GM12875 (cell line): Measurements from ENCODE around the gene EVL.

Source experiments
- H3K4me3 ChIP-seq: one replicate; pipeline ENCODE4 v1.5.1; 2011; ENCODE audit warnings: low read depth, low read length, control low read depth
- TF ChIP-seq, protein P1 (sequence below): IDR thresholded peaks from 2 replicates; pipeline ENCODE4 v1.5.1; 2011; ENCODE audit warnings: low read depth, mild to moderate bottlenecking, control low read depth, inconsistent platforms, low read length, moderate library complexity, borderline replicate concordance; ENCODE audit not compliant: insufficient read depth

The EVL gene

GRCh38 chr14:100084591-100084990 is 19.4 kb downstream of the EVL start:
- TF ChIP-seq, protein P1, sequence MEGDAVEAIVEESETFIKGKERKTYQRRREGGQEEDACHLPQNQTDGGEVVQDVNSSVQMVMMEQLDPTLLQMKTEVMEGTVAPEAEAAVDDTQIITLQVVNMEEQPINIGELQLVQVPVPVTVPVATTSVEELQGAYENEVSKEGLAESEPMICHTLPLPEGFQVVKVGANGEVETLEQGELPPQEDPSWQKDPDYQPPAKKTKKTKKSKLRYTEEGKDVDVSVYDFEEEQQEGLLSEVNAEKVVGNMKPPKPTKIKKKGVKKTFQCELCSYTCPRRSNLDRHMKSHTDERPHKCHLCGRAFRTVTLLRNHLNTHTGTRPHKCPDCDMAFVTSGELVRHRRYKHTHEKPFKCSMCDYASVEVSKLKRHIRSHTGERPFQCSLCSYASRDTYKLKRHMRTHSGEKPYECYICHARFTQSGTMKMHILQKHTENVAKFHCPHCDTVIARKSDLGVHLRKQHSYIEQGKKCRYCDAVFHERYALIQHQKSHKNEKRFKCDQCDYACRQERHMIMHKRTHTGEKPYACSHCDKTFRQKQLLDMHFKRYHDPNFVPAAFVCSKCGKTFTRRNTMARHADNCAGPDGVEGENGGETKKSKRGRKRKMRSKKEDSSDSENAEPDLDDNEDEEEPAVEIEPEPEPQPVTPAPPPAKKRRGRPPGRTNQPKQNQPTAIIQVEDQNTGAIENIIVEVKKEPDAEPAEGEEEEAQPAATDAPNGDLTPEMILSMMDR, result no peak
- H3K4me3 ChIP-seq, result no peak overlapping the region

- TF ChIP-seq, protein P1, result no peak
- H3K4me3 ChIP-seq, result no peak overlapping the region
Measured at GRCh38 chr14:100085462-100085861, 20.2 kb downstream of the EVL start.

DNA sequence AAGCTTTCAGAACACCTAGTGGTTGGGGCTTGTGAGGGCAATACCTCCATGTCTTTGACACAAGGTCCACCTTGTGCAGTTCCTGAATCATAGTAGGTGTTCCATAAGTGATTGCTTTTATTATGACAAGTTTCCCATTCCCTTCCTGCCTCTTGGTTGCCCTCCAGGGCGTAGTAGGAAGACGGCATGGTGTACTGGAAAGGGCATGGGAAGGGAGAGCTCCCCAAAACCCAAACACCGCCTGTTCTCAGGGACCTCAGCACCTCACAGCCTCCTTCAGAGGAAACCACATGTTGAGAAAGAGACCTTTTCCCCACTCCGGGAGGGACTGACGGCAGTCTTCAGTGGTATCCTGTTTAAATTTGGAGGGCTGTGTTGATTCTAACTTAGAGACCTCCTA is 21.1 kb downstream of the EVL start:
- TF ChIP-seq, protein P1, result no peak

GRCh38 chr14:100088226-100088625 is 23.0 kb downstream of the EVL start:
- no peak overlapping the region for H3K4me3 ChIP-seq
- TF ChIP-seq, protein P1, result no peak

More for the DNA sequence above, 21.1 kb downstream of the EVL start:
- H3K4me3 ChIP-seq, result no peak overlapping the region

- no peak overlapping the region for H3K4me3 ChIP-seq
- TF ChIP-seq, protein P1, result no peak
Measured at GRCh38 chr14:100091386-100091785, 26.2 kb downstream of the EVL start.

DNA sequence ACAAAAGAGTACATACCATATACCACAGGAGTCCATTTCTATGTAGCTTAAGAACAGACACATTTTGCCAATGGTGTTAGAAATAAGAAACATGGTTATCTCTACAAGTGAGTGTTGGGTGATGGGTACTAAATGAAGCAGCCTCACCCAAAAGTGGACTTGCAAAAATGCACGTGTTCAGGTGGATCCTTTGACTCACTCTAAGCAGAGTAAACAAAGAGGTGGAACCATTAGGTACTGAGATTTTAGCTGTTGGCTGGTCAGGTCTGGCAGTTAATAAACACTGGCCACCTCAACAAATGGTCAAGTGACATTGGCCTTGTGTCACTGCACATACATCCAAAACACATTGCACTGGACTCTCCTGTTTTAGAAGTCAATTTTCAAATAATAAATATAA is 27.6 kb downstream of the EVL start:
- no peak overlapping the region for H3K4me3 ChIP-seq
- TF ChIP-seq, protein P1, result no peak

GRCh38 chr14:100093319-100093718 is 28.1 kb downstream of the EVL start:
- H3K4me3 ChIP-seq, result no peak overlapping the region
- TF ChIP-seq, protein P1, result no peak
